Measurements from ENCODE around the gene GRIK3.

DNA sequence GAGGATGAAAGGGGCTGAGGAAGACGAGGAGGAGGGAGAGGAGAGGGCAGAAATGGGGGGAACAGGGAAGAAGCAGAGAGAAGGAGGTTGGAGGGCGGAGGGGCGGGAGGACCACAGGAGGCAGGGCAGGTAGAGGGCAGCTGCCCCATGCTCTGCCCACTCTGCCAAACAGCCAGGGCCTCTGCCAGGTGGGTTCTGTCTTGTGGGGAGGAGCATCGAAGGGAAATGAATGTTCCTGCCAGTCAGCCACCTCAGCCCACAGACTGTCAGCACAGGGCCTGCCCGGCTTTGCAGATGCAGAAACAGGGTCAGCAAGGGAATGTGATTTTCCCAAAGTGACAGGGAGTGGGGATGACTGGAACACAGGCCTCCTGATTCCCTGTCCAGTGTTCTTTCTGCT is 82.6 kb downstream of the GRIK3 start:
- TF ChIP-seq, protein P1, sequence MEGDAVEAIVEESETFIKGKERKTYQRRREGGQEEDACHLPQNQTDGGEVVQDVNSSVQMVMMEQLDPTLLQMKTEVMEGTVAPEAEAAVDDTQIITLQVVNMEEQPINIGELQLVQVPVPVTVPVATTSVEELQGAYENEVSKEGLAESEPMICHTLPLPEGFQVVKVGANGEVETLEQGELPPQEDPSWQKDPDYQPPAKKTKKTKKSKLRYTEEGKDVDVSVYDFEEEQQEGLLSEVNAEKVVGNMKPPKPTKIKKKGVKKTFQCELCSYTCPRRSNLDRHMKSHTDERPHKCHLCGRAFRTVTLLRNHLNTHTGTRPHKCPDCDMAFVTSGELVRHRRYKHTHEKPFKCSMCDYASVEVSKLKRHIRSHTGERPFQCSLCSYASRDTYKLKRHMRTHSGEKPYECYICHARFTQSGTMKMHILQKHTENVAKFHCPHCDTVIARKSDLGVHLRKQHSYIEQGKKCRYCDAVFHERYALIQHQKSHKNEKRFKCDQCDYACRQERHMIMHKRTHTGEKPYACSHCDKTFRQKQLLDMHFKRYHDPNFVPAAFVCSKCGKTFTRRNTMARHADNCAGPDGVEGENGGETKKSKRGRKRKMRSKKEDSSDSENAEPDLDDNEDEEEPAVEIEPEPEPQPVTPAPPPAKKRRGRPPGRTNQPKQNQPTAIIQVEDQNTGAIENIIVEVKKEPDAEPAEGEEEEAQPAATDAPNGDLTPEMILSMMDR (conservative IDR thresholded peaks at IDR 0.05 in 1 of 2, IDR thresholded peaks at IDR 0.05 in 1 of 2; ENCODE audit: low read depth in 1 of 2, low read length in 2 of 2), result no peak
- no peak for TF ChIP-seq EZH2 (IDR thresholded peaks at IDR 0.05; ENCODE audit: low read length, missing control alignments)

Data from fibroblast of lung (primary cell).